ENCODE data around the gene EHBP1L1.

EHBP1L1 gene

GRCh38 chr11:65615950-65616574 lies 40.2 kb downstream of the EHBP1L1 start:
- DNase-seq (ENCODE audit: low read depth in 3 of 3), result peak in 1 of 3 experiments; percentile 60

GRCh38 chr11:65616575-65617001 lies 40.7 kb downstream of the EHBP1L1 start:
- no peak for DNase-seq (ENCODE audit: low read depth in 3 of 3)

- DNase-seq (ENCODE audit: low read depth in 3 of 3), result no peak
Measured at GRCh38 chr11:65617136-65617850, 41.4 kb downstream of the EHBP1L1 start.

GRCh38 chr11:65617990-65618751 lies 42.3 kb downstream of the EHBP1L1 start:
- no peak for DNase-seq (ENCODE audit: low read depth in 3 of 3)

- no peak for DNase-seq (ENCODE audit: low read depth in 3 of 3)
Measured at GRCh38 chr11:65618763-65619162, 42.9 kb downstream of the EHBP1L1 start.

GRCh38 chr11:65619281-65619928 lies 43.6 kb downstream of the EHBP1L1 start:
- no peak for DNase-seq (ENCODE audit: low read depth in 3 of 3)

GRCh38 chr11:65620666-65621065 lies 44.8 kb downstream of the EHBP1L1 start:
- no peak for DNase-seq (ENCODE audit: low read depth in 3 of 3)

GRCh38 chr11:65621460-65621859 lies 45.6 kb downstream of the EHBP1L1 start:
- no peak for DNase-seq (ENCODE audit: low read depth in 3 of 3)

- no peak for DNase-seq (ENCODE audit: low read depth in 3 of 3)
Measured at GRCh38 chr11:65622011-65622410, 46.2 kb downstream of the EHBP1L1 start.

GRCh38 chr11:65623177-65623576 lies 47.3 kb downstream of the EHBP1L1 start:
- DNase-seq (ENCODE audit: low read depth in 3 of 3), result no peak

GRCh38 chr11:65623852-65624616 lies 48.2 kb downstream of the EHBP1L1 start:
- no peak for DNase-seq (ENCODE audit: low read depth in 3 of 3)

- no peak for DNase-seq (ENCODE audit: low read depth in 3 of 3)
Measured at GRCh38 chr11:65624931-65625627, 49.2 kb downstream of the EHBP1L1 start.

- no peak for DNase-seq (ENCODE audit: low read depth in 3 of 3)
Measured at GRCh38 chr11:65625628-65626342, 49.9 kb downstream of the EHBP1L1 start.

GRCh38 chr11:65627202-65627601 lies 51.3 kb downstream of the EHBP1L1 start:
- DNase-seq (ENCODE audit: low read depth in 3 of 3), result no peak

GRCh38 chr11:65629579-65629978 lies 53.7 kb downstream of the EHBP1L1 start:
- DNase-seq (ENCODE audit: low read depth in 3 of 3), result no peak

- no peak for DNase-seq (ENCODE audit: low read depth in 3 of 3)
Measured at GRCh38 chr11:65630215-65630614, 54.4 kb downstream of the EHBP1L1 start.

- no peak for DNase-seq (ENCODE audit: low read depth in 3 of 3)
Measured at GRCh38 chr11:65633390-65634108, 57.7 kb downstream of the EHBP1L1 start.

- DNase-seq (ENCODE audit: low read depth in 3 of 3), result no peak
Measured at GRCh38 chr11:65634109-65634436, 58.2 kb downstream of the EHBP1L1 start.

- DNase-seq (ENCODE audit: low read depth in 3 of 3), result no peak
Measured at GRCh38 chr11:65634440-65634839, 58.6 kb downstream of the EHBP1L1 start.

Data from stimulated activated CD4-positive, alpha-beta T cell treated with anti-CD3 and anti-CD28 coated beads, TNF-alpha, amount 100 ng/mL, for 24 hours (primary cell).